ENCODE results near the gene SEMA4B. TPM values are rescaled to one million over a fixed set of nuclear protein-coding genes. Genes with fewer than 3 reads are reported as not detected.

The SEMA4B gene
- total RNA-seq, 1 donor from 2014 or later = 35.4 TPM

DNA sequence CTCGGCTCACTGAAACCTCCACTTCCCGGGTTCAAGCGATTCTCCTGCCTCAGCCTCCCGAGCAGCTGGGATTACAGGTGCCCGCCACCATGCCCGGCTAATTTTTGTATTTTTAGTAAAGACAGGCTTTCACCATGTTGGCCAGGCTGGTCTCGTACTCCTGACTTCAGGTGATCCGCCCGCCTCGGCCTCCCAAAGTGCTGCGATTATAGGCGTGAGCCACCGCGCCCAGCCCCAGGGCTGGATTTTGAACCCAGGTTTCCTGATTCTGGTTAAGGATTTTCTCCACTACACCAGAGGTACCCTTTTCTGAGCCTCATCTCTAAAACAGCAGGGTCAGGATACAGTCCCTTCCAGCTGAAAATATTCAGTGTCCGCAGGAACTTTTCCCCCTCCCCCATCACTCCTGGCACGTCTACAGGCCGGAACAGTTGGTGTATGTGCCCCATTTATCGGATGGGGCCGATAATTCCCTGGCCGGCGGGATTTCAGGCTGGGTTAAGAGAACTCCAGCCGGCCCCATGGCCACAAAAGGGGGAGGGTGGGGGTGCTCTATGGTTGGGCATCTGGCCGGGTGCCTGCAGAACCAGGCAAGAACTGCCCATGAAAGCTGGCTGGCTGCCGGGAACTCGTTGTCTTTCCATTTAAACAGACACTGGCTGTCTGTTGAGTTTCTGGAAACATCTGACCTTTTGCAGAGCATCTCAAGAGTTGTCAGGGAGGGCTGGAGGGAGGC lies 26.8 kb upstream of the SEMA4B start:
- no peaks in the 10 kb centered on the region for H3K36me3 Mint-ChIP-seq
- no peaks in the 10 kb centered on the region for H3K27me3 Mint-ChIP-seq (ENCODE audit: low read depth)
- no peak for DNase-seq (ENCODE audit: low spot score in 2 of 2, unreplicated experiment in 2 of 2)
- TF ChIP-seq, protein P1, sequence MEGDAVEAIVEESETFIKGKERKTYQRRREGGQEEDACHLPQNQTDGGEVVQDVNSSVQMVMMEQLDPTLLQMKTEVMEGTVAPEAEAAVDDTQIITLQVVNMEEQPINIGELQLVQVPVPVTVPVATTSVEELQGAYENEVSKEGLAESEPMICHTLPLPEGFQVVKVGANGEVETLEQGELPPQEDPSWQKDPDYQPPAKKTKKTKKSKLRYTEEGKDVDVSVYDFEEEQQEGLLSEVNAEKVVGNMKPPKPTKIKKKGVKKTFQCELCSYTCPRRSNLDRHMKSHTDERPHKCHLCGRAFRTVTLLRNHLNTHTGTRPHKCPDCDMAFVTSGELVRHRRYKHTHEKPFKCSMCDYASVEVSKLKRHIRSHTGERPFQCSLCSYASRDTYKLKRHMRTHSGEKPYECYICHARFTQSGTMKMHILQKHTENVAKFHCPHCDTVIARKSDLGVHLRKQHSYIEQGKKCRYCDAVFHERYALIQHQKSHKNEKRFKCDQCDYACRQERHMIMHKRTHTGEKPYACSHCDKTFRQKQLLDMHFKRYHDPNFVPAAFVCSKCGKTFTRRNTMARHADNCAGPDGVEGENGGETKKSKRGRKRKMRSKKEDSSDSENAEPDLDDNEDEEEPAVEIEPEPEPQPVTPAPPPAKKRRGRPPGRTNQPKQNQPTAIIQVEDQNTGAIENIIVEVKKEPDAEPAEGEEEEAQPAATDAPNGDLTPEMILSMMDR (IDR thresholded peaks at IDR 0.05; ENCODE audit: unreplicated experiment) = no peak
- H3K4me3 Mint-ChIP-seq = no peak overlapping the region
- H3K9me3 Mint-ChIP-seq = no peaks in the 10 kb centered on the region
- peaks cover 5% of the 10 kb centered on the region for H3K4me1 Mint-ChIP-seq
- no peak overlapping the region for H3K27ac Mint-ChIP-seq

DNA sequence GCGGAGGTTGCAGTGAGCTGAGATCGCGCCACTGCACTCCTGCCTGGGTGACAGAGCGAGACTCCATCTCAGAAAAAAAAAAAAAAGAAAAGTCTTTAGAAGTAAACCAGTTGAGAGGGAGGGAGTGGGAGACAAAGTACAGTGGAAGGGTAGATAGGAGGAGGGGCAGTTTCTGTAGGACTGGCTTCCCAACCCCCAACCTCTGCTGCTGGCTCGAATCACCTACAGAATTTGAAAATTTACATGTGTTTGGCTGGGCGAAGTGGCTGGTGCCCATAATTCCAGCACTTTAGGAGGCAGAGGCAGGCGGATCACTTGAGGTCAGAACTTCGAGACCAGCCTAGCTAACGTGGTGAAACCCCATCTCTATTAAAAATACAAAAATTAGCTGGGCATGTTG lies 24.1 kb upstream of the SEMA4B start:
- DNase-seq (ENCODE audit: low spot score in 2 of 2, unreplicated experiment in 2 of 2) = no peak
- Mint-ChIP-seq H3K27ac (no peak overlapping the region), H3K9me3 (no peaks in the 10 kb centered on the region), H3K36me3 (no peaks in the 10 kb centered on the region), H3K4me1 (peaks cover 12% of the 10 kb centered on the region), H3K4me3 (no peak overlapping the region), H3K27me3 (ENCODE audit: low read depth) (no peaks in the 10 kb centered on the region)
- TF ChIP-seq, protein P1 (IDR thresholded peaks at IDR 0.05; ENCODE audit: unreplicated experiment) = no peak

DNA sequence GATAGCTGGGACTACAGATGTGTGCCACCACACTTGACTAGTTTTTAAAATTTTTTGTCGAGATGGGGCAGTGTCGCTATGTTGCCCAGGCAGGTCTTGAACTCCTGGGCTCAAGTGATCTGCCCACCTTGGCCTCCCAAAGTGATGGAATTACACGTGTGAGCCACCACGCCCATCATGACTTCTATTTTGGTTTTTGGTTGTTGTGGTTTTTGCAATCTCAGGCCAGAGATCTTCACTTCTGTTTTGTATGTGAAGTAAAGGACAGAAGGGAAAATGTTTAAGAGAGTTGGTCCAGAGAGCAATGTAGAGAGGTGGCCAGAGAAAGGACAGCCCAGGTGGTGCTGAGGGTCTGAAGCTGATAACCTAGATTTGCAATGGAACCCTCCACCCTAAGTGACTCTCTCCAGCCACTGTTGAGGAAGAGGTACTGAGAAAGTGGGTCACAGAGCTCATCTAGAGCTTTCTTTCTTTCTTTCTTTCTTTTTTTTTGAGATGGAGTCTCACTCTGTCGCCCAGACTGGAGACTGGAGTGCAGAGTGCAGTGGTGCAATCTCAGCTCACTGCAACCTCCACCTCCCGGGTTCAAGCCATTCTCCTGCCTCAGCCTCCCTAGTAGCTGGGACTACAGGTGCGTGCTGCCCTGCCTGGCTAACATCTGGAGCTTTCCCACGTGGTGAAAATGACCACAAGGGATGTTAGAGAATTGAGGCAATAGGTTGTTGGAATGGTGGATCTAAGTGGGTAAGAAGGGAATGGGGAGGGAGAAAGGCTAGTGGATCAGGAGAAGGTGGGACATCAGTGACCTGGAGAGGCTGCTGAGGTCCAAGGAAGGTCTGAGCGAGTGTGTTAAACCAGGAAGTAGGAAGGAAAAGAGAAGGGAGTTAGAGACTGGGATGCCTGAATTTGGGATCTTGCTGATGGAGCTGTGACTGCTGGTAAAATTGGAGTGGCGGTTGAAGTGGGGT lies 22.4 kb upstream of the SEMA4B start:
- H3K4me3 Mint-ChIP-seq = no peak overlapping the region
- H3K36me3 Mint-ChIP-seq = no peaks in the 10 kb centered on the region
- TF ChIP-seq, protein P1 (IDR thresholded peaks at IDR 0.05; ENCODE audit: unreplicated experiment) = no peak
- H3K27ac Mint-ChIP-seq = no peak overlapping the region
- no peaks in the 10 kb centered on the region for H3K27me3 Mint-ChIP-seq (ENCODE audit: low read depth)
- DNase-seq (ENCODE audit: low spot score in 2 of 2, unreplicated experiment in 2 of 2) = no peak
- no peaks in the 10 kb centered on the region for H3K9me3 Mint-ChIP-seq
- H3K4me1 Mint-ChIP-seq = peaks cover 15% of the 10 kb centered on the region

DNA sequence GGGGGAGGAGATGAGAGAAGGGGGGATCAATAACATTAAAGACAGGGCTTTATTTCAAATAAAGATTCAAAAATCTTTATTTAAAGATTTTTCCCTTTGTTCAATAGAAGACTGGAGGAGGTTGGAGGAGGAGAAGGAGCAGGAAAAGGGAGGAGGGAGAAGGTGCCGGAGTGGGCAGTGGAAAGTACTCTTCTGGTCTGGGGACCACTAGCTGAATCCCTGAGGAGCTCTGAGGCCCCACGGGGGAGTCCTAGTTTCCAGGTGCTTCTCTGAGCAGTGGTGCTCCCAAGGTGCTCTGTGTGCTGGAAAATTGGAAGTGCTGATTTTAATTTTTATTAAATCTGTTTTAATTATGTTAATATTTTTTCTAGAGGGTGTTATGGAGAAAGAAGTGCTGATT lies 19.4 kb upstream of the SEMA4B start:
- Mint-ChIP-seq H3K4me3 (no peak overlapping the region), H3K9me3 (no peaks in the 10 kb centered on the region)

DNA sequence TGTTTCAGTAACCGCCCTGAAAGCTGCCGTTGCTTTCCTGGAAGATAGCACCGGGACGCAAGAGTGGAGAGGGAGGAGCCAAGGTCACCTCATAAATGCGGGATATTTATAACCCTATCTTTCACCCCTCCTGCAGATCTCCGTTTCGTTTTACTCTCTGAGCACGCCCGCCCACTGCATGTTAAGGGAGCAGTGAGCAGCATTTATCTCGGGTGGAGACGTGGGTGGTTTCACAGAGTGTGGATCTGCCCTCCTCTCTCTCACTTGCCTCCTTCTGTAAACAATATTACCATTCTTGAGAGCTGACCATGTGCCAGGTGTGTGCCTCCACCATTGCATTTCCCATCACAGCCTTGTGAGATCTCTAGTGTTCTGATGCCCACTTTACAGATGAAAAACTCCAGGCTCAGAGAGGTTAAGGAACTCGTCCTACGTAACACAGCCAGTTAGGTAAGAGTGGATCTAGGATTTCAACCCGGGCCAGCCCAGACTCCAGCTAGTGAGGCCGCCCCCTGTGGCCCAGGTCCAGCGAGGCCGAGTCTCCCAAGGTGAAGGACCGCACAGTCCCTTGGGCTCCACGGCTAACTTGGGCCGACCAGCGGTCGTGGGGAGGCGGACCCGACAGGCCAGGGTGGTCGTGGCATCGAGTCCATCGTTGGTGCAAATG lies 16.9 kb upstream of the SEMA4B start:
- DNase-seq (ENCODE audit: low spot score in 2 of 2, unreplicated experiment in 2 of 2) = no peak
- Mint-ChIP-seq H3K9me3 (no peaks in the 10 kb centered on the region), H3K27me3 (ENCODE audit: low read depth) (no peaks in the 10 kb centered on the region), H3K4me3 (peak overlapping the region; percentile 67), H3K4me1 (peaks cover 22% of the 10 kb centered on the region), H3K36me3 (no peaks in the 10 kb centered on the region), H3K27ac (peak overlapping the region; percentile 80)
- TF ChIP-seq, protein P1 (IDR thresholded peaks at IDR 0.05; ENCODE audit: unreplicated experiment) = no peak

More for the DNA sequence above, 19.4 kb upstream of the SEMA4B start:
- no peaks in the 10 kb centered on the region for H3K27me3 Mint-ChIP-seq (ENCODE audit: low read depth)
- no peak for DNase-seq (ENCODE audit: low spot score in 2 of 2, unreplicated experiment in 2 of 2)
- H3K27ac Mint-ChIP-seq = peak overlapping the region; percentile 61
- no peaks in the 10 kb centered on the region for H3K36me3 Mint-ChIP-seq
- TF ChIP-seq, protein P1 (IDR thresholded peaks at IDR 0.05; ENCODE audit: unreplicated experiment) = no peak
- H3K4me1 Mint-ChIP-seq = peaks cover 22% of the 10 kb centered on the region
